Esophagus mucosa (tissue), 1 donor: ENCODE measurements around the gene MFSD6. TPM values are rescaled to one million over a fixed set of nuclear protein-coding genes. Genes with fewer than 3 reads are reported as not detected.

Experiments
- ATAC-seq: fragments of 200-7000 bp; cut with Tn5 transposase; one replicate; pipeline ENCODE4 v1.9.1; 2020
- total RNA-seq: library from RNA; stranded (reverse); gene quantifications from one replicate; pipeline ENCODE4 v1.2.4, GENCODE V29; 2023
- donor health status: DM: yes; HTN: yes; CAD: no.

MFSD6 gene
- total RNA-seq, 1 donor from 2014 or later = 59.2 TPM

DNA sequence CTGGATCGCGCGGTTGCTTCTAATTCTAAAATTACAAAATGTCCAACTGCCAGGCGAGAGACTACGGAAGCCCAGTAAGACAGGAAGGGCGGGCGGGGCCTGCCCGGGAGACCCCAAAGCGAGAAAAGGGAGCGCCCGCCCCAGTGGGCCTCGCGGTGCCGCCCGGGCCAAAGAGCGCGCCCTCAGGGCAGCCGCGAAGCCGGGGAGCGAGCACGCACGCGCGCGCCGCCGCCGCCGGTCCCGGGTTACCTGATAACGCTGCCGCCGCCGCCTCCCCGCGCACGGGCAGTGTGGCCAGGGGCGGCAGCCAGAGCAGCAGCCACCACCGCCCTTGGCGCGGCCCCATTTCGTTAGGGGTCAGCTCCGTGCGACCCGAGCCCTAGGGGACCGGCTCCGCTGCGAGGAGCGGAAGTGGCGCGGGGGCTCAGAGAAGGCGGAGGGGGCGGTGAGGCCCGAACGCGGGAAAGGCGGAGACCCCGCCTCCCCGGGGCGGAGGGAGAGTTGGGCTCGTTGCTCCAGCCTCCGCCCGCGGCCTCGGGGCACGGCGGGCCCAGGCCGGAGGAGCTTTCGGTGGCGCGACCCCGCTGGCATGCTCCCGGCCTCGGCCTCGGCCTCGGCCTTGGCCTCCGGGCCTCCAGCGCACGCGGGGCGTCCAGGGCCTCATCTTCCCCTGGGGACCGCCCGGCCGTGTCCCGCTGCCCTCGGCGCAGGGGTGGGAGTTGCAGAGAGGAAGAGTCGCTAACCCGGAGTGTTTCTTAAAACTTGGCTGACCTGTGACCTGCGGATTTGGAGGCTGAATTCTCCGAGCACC is 126.4 kb downstream of the MFSD6 start, which contains the start of gene NEMP2:
Gene NEMP2, minus strand, starts transcription at position 413 of the 811 bp plus-strand sequence. Its CDS starts 67 bp downstream, at position 346.
- peak; percentile 86 for ATAC-seq

DNA sequence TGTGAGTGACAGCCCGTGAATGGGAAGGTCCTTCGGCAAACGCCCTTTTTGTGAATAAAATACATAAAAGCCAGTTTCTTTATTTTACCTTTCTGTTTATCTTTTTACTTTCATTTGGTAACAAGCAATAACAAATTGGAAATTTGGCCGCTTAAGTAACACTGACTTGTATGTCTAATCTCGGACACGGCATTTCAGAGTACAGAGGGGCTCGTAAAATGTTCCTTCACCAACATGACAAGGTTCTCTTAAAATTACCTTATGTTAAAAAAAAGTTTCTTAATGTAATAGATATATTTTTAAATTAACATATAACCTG is 126.9 kb downstream of the MFSD6 start:
- ATAC-seq = no peak

DNA sequence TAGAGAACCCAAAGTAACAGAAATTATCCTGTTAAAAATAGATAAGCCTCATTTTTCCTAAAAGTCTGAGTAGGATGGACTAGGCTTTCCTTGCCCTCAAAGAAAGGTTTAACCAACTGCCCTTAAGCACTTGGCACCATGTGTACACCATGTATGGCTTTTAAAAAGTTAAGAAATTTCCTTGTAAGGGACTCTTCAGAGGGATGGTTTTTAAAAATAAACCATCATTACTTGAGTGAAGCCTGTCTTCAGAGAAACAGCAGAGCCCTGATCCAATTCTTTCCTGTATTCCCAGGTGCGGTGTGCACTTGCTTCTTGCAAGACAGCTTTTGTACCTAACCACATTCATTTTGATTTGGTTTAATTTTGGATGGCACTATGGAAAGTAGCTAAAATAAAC is 127.4 kb downstream of the MFSD6 start:
- ATAC-seq = no peak

DNA sequence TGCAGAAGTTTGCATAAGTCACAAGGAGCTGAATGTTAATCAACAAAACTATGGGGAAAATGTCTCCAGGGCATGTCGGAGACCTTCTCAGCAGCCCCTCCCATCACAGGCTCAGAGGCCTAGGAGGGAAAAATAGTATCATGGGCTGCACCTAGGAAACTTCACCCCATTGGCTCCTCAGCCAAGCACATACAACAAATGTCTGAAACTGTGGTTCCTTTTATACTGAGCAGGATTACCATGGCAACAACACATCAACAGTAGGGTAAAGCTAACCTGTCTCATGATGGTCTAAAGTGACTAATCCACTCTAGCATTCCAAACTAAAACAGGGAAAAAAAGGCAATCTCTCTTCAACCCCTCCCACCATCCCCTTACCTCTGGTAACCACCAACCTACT is 129.6 kb downstream of the MFSD6 start:
- no peak for ATAC-seq

DNA sequence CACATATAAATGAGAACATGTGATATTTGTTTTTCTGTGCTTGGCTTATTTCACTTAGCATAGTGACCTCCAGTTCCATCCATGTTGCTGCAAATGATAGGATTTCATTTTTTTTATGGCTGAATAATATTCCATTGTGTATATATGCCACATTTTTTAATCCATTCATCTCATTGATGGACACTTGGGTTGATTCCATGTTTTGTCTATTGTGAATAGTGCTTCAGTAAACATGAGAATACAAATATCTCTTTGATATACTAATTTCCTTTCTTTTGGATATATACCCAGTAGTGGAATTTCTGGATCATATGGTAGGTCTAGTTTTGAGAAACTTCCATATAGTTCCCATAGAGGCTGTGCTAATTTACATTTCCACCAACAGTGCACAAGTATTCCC is 130.0 kb downstream of the MFSD6 start:
- ATAC-seq = no peak

DNA sequence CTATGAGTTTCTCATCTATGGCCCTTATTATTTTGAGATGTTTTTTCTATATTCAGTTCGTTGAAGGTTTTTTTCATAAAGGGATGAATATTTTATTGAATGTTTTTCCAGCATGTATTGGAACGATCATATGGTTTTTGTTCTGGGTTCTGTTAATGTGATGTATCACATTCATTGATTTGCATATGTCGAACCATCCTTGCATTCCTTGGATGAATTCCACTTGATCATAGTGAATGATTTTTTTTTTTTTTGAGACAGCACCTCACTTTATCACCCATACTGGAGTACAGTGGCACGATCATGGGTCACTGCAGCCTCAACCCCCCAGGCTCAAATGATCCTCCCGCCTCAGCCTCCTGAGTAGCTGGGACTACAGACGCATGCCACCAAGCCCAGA is 131.9 kb downstream of the MFSD6 start:
- no peak for ATAC-seq

DNA sequence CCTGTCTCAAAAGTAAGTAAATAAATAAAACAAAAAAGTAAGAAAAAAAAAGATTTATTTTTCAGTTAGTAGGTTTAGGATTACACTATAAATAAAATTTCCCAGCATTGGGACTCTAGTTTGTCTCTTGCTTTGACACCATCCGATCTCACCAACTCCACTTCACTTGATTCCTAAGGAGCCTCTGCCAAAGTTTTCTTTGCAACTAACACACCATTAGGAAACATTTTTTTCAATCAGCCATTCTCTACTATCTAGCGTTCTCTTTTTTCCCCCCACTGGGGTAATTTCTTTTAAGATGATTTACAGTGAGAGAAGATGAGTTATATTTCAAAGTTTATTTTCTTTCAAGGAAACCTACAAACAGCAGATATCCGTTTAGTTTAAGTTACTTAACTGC is 136.9 kb downstream of the MFSD6 start:
- ATAC-seq = no peak

DNA sequence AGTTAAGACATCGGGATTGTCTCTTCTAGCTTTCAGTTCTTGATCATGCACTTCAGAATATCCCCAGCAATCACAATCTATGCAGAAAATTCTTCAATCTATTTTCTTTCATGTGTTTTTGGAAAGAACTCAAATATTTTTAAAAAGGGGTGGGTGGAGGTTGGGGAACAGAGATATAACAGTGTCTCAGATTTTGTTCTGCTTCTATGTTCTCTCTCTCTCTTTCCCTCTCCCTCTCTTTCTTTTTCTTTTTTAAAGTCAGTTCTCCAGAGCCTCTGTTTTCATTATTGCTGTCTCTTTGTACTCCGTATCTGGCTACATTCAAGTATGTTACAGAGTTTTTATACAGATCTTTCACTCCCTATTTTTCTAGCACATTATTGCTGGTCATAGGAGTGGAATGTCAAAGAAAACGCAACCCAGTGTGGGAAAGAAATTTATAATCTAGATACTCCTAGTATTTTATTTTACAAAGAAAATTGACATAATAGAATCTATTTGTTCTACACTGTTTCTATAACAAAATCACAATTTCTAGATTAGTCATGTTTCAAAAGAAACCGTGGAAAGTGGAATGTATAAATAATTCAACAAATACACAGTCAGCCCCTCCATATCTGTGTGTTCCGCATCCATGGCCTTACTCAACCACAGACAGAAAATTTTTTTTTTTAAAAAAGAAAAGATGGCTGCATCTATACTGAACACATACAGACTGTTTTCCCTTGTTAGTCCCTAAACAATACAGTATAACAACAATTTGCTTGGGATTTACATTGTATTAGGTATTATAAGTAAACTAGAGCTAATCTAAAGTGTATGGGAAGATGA is 137.6 kb downstream of the MFSD6 start:
- ATAC-seq = no peak

DNA sequence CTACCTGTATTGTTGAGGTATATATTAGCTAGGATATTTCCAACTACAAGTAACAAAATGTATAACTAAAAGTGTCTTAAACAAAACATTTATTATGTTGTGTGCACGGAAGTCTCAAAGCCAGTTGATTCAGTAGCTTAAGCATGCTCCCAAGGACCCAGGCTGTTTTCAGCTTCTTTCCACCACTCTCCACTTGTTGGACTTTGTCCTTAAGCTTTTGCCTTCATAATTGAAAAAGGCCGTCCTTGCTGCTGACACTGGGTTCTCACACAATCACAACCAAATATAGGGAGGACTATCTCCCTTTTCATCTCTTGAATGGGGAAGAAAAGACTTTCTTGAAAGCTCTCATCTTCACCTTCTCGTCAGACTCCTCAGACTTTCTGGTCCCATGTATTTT is 138.6 kb downstream of the MFSD6 start:
- ATAC-seq = no peak

DNA sequence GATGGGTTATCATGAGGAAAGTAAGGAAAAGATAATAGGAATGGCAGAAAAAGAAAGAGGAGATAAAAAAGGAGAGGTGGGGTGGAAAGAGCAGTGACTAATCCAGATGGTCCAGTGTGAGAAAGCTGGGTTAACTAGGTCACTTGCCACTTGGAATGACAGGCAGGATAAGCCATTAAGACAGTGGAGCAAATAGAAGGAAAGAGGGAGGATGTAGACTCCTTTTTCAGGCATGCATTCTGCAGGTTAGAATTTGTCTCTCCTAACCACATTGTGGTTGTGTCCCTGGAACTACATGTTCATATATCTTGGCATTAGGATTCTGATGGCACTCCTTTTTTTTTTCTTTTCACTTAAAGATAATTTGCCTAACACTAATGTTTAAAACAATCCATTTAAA is 139.7 kb downstream of the MFSD6 start:
- ATAC-seq = no peak

DNA sequence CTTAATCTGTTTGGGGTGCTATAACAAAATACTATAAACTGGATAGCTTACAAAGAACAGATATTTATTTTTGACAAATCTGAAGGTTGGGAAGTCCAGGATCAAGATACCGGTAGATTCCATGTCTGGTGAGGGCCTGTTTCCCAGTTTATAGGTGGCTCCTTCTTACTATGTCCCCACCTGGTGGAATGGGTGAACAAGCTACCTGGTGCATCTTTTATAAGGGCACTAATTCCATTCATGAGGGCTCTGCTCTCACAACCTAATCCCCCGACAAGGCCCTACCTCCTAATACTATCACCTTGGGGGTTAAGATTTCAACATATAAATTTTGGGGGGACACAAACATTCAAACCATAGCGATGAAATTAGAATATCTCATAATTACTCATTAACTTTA is 142.0 kb downstream of the MFSD6 start:
- ATAC-seq = no peak

Other genes starting within 250 kb of the MFSD6 start
- 39.7 TPM for gene HIBCH, start 88.5 kb upstream of the MFSD6 start, total RNA-seq
- 68.7 TPM for gene INPP1, start 64.8 kb upstream of the MFSD6 start, total RNA-seq
- 3.8 TPM for gene NEMP2, start 126.4 kb downstream of the MFSD6 start, total RNA-seq
- 45.2 TPM for gene NAB1, start 240.7 kb downstream of the MFSD6 start, total RNA-seq